GM12873 (cell line): ENCODE data around the gene IL17REL.

Experiments
- CTCF ChIP-seq: IDR thresholded peaks from 2 replicates; pipeline ENCODE4 v1.5.1; 2012; ENCODE audit warnings: low read depth, mild to moderate bottlenecking, moderate library complexity, low read length, control low read depth; ENCODE audit not compliant: insufficient read depth; ENCODE audit errors: missing control alignments

The IL17REL gene

GRCh38 chr22:50044485-50045118 lies 32.0 kb upstream of the IL17REL start:
- no peak for TF ChIP-seq CTCF

GRCh38 chr22:50041361-50042065 lies 28.9 kb upstream of the IL17REL start:
- TF ChIP-seq CTCF: no peak

- TF ChIP-seq CTCF: no peak
These were observed 28.2 kb upstream of the IL17REL start for GRCh38 chr22:50040717-50041116.

- no peak for TF ChIP-seq CTCF
These were observed 27.3 kb upstream of the IL17REL start for GRCh38 chr22:50039669-50040443.

GRCh38 chr22:50035976-50036724 lies 23.6 kb upstream of the IL17REL start:
- no peak for TF ChIP-seq CTCF

- TF ChIP-seq CTCF: no peak
These were observed 22.7 kb upstream of the IL17REL start for GRCh38 chr22:50035131-50035881.
